Stimulated activated CD4-positive, alpha-beta T cell treated with anti-CD3 and anti-CD28 coated beads, TNF-alpha, amount 100 ng/mL, for 1 hour (primary cell): ENCODE measurements around the gene PRKCA.

Source experiments
- DNase-seq, 3 donors: peaks; one replicate each; pipeline ENCODE4 v3.0.0-alpha.2; 2020; ENCODE audit warnings: low read depth in 3 of 3, low spot score in 1 of 3

The PRKCA gene

GRCh38 chr17:66537502-66537901 lies 235.1 kb downstream of the PRKCA start:
- no peak for DNase-seq

GRCh38 chr17:66538776-66539175 lies 236.4 kb downstream of the PRKCA start:
- no peak for DNase-seq

GRCh38 chr17:66540131-66540781 lies 237.8 kb downstream of the PRKCA start:
- DNase-seq = no peak

GRCh38 chr17:66541461-66542128 lies 239.2 kb downstream of the PRKCA start:
- no peak for DNase-seq

GRCh38 chr17:66542129-66542966 lies 239.9 kb downstream of the PRKCA start:
- no peak for DNase-seq

- DNase-seq = no peak
Observed at GRCh38 chr17:66542967-66543520, 240.6 kb downstream of the PRKCA start.

GRCh38 chr17:66543526-66543925 lies 241.1 kb downstream of the PRKCA start:
- DNase-seq = no peak

GRCh38 chr17:66545918-66546317 lies 243.5 kb downstream of the PRKCA start:
- no peak for DNase-seq

GRCh38 chr17:66547151-66547865 lies 244.9 kb downstream of the PRKCA start:
- no peak for DNase-seq

- DNase-seq = no peak
Observed at GRCh38 chr17:66548158-66548557, 245.7 kb downstream of the PRKCA start.

- DNase-seq = no peak
Observed at GRCh38 chr17:66548659-66549310, 246.4 kb downstream of the PRKCA start.

GRCh38 chr17:66549311-66549704 lies 246.9 kb downstream of the PRKCA start:
- no peak for DNase-seq

GRCh38 chr17:66549731-66550207 lies 247.4 kb downstream of the PRKCA start:
- no peak for DNase-seq

GRCh38 chr17:66551839-66552238 lies 249.4 kb downstream of the PRKCA start:
- DNase-seq = no peak

- no peak for DNase-seq
Observed at GRCh38 chr17:66552371-66552770, 250.0 kb downstream of the PRKCA start.

GRCh38 chr17:66555605-66556004 lies 253.2 kb downstream of the PRKCA start:
- no peak for DNase-seq

GRCh38 chr17:66557200-66557599 lies 254.8 kb downstream of the PRKCA start:
- no peak for DNase-seq

GRCh38 chr17:66557886-66558285 lies 255.5 kb downstream of the PRKCA start:
- DNase-seq = no peak

- DNase-seq = no peak
Observed at GRCh38 chr17:66560691-66561090, 258.3 kb downstream of the PRKCA start.

- DNase-seq = no peak
Observed at GRCh38 chr17:66562119-66562518, 259.7 kb downstream of the PRKCA start.
